K562 (cell line): Measurements from ENCODE around the gene ACKR2. TPM values are rescaled to one million over a fixed set of nuclear protein-coding genes. Genes with fewer than 3 reads are reported as not detected.

Experiments used
- ATAC-seq: fragments of 200-7000 bp; cut with Tn5 transposase; 3 replicates; pipeline ENCODE4 v1.9.1; 2020; ENCODE audit warnings: moderate library complexity
- BruUV-seq: library from RNA; stranded (reverse); fragments of 400-500 nt; replicated peaks from 2 replicates; lab custom pipeline; 2021; lab: Mats Ljungman, UMichigan
- CTCF ChIA-PET: fragments of 300-600 bp; formaldehyde crosslinking; extraction: SDS; loops from one replicate; lab custom pipeline; 2021; ENCODE audit warnings: low intra/inter-chr PET ratio; lab: Yijun Ruan, JAX
- POLR2A ChIA-PET: fragments of 300-600, 350-650 bp; sonication (Branson Sonifier 250); formaldehyde crosslinking; extraction: SDS; loops from one replicate; lab custom pipeline; 2021; ENCODE audit warnings: antibody characterized with exemption, inconsistent platforms; lab: Yijun Ruan, JAX
- DNase-seq, 4 experiments: peaks; one replicate each; pipeline versions ENCODE4 v3.0.0 to v3.0.0-alpha.2; 2011 to 2018; ENCODE audit warnings: low spot score in 3 of 4, mixed read lengths in 3 of 4; ENCODE audit errors: extremely low read depth in 1 of 4
- FAIRE-seq: peaks from 2 replicates; lab custom pipeline; 2011; peaks lifted over from hg19 to GRCh38; lab: Jason Lieb, UNC
- H2AFZ ChIP-seq: 2 replicates; pipeline ENCODE4 v1.6.0; 2011; ENCODE audit warnings: low read depth, low read length, control low read depth, inconsistent platforms
- H3K27ac ChIP-seq: fragments of 200-600 bp; 3 replicates; pipeline ENCODE4 v1.8.0; 2011; ENCODE audit warnings: low read depth, mild to moderate bottlenecking, control low read depth, inconsistent platforms, low read length, moderate library complexity, mixed read lengths; ENCODE audit errors: extremely low read depth
- H3K27me3 ChIP-seq, 2 experiments: fragments of 300-600 bp in 1 of 2; 2 replicates in 1 of 2; 3 replicates in 1 of 2; pipeline versions ENCODE4 v1.6.0 to v1.8.0; 2011; ENCODE audit warnings: inconsistent platforms in 2 of 2, low read length in 2 of 2, mild to moderate bottlenecking in 1 of 2, mixed read lengths in 1 of 2, moderate library complexity in 1 of 2; ENCODE audit not compliant: control insufficient read depth in 2 of 2, insufficient read depth in 2 of 2
- H3K36me3 ChIP-seq: fragments of 300-600 bp; 3 replicates; pipeline ENCODE4 v1.8.0; 2011; ENCODE audit warnings: mild to moderate bottlenecking, low read length, inconsistent platforms; ENCODE audit not compliant: control insufficient read depth, insufficient read depth
- H3K4me1 ChIP-seq, 2 experiments: fragments of 200-600 bp in 1 of 2; replicated peaks in 1 of 2; 2 replicates in 1 of 2; 3 replicates in 1 of 2; pipeline versions ENCODE4 v1.5.1 to v1.8.0; 2011; ENCODE audit warnings: inconsistent platforms in 2 of 2, low read length in 2 of 2, mild to moderate bottlenecking in 1 of 2, mixed read lengths in 1 of 2, moderate library complexity in 1 of 2; ENCODE audit not compliant: control insufficient read depth in 2 of 2, insufficient read depth in 2 of 2
- H3K4me2 ChIP-seq: 2 replicates; pipeline ENCODE4 v1.6.1; 2011; ENCODE audit warnings: low read length, control low read depth, inconsistent platforms, mixed read lengths; ENCODE audit not compliant: insufficient read depth
- H3K4me3 ChIP-seq: fragments of 200-600 bp; sonication (generic), shearing (Covaris generic); 2 replicates; pipeline ENCODE4 v1.5.1; 2016; ENCODE audit warnings: control low read depth, inconsistent platforms
- H3K79me2 ChIP-seq: fragments of 200-600 bp; 3 replicates; pipeline ENCODE4 v1.8.0; 2011; ENCODE audit warnings: low read length, inconsistent platforms; ENCODE audit not compliant: control insufficient read depth, insufficient read depth
- H3K9ac ChIP-seq, 2 experiments: 2 replicates each; pipeline versions ENCODE4 v1.6.0 to v1.6.1; 2011; ENCODE audit warnings: low read depth in 2 of 2, low read length in 2 of 2, control low read depth in 1 of 2, inconsistent platforms in 1 of 2, mild to moderate bottlenecking in 1 of 2, mixed read lengths in 1 of 2; ENCODE audit not compliant: insufficient read depth in 1 of 2
- H3K9me1 ChIP-seq: one replicate; pipeline ENCODE4 v1.6.0; 2011; ENCODE audit warnings: inconsistent platforms, mild to moderate bottlenecking, low read length, moderate library complexity; ENCODE audit not compliant: control insufficient read depth, insufficient read depth
- H3K9me3 ChIP-seq: replicated peaks from 2 replicates; pipeline ENCODE4 v1.5.1; 2011; ENCODE audit warnings: low read depth, low read length, inconsistent platforms; ENCODE audit not compliant: control insufficient read depth, insufficient read depth
- H4K20me1 ChIP-seq: replicated peaks from 2 replicates; pipeline ENCODE4 v1.6.1; 2011; ENCODE audit warnings: low read length, inconsistent platforms, mixed read lengths; ENCODE audit not compliant: control insufficient read depth, insufficient read depth
- ADNP ChIP-seq: fragments of 200-800 bp; sonication (Bioruptor generic); IDR thresholded peaks from 2 replicates; pipeline ENCODE4 v1.6.1; 2016; ENCODE audit warnings: missing genetic modification characterization, missing compliant biosample characterization
- DEAF1 ChIP-seq: fragments of 450-650 bp; formaldehyde crosslinking; IDR thresholded peaks from 2 replicates; pipeline ENCODE4 v1.4.0; 2020; ENCODE audit warnings: mild to moderate bottlenecking, moderate library complexity
- DMBX1 ChIP-seq: fragments of 250-450 bp; sonication (Bioruptor Pico); IDR thresholded peaks from 2 replicates; pipeline ENCODE4 v1.8.0; 2022; ENCODE audit warnings: inconsistent platforms, mild to moderate bottlenecking, moderate library complexity, borderline replicate concordance
- GABPB2 ChIP-seq: fragments of 250-450 bp; sonication (Bioruptor Pico); conservative IDR thresholded peaks from 2 replicates; pipeline ENCODE4 v1.5.1; 2021; ENCODE audit warnings: mild to moderate bottlenecking
- MAFF ChIP-seq: IDR thresholded peaks from 2 replicates; pipeline ENCODE4 v1.6.1; 2012; ENCODE audit warnings: low read length, improper control_type of control experiment
- RAD21 ChIP-seq, 2 experiments: fragments of 250-450 bp in 1 of 2; fragments of 450-650 bp in 1 of 2; sonication (Bioruptor Pico) in 1 of 2; formaldehyde crosslinking in 1 of 2; IDR thresholded peaks in 1 of 2; conservative IDR thresholded peaks in 1 of 2; 2 replicates each; pipeline versions ENCODE4 v1.4.0 to v1.8.0; 2020 to 2022; ENCODE audit warnings: mild to moderate bottlenecking in 2 of 2, moderate library complexity in 1 of 2
- RAD51 ChIP-seq: fragments of 450-650 bp; IDR thresholded peaks from 2 replicates; pipeline ENCODE4 v1.7.1; 2016; ENCODE audit warnings: low read depth, mild to moderate bottlenecking, borderline replicate concordance
- RBBP5 ChIP-seq: fragments of 200-600 bp; sonication (generic); IDR thresholded peaks from 2 replicates; pipeline ENCODE4 v1.6.1; 2012; ENCODE audit warnings: borderline replicate concordance, mild to moderate bottlenecking, low read length, control low read depth, inconsistent platforms; ENCODE audit not compliant: insufficient read depth, poor library complexity, severe bottlenecking
- WHSC1 ChIP-seq: IDR thresholded peaks from one replicate; pipeline ENCODE4 v1.6.1; 2012; ENCODE audit warnings: low read length, control low read depth, inconsistent platforms
- ZEB2 ChIP-seq: fragments of 450-650 bp; IDR thresholded peaks from 2 replicates; pipeline ENCODE4 v1.6.1; 2016
- ZNF398 ChIP-seq: fragments of 250-450 bp; sonication (Bioruptor Pico); IDR thresholded peaks from 2 replicates; pipeline ENCODE4 v1.8.0; 2021; ENCODE audit warnings: moderate library complexity, mild to moderate bottlenecking, inconsistent platforms
- WGBS: fragments of 100-300 bp; shearing (Covaris generic); methylation state at CpG from one replicate; pipeline ENCODE4 v1.1.6; 2016; ENCODE audit warnings: low coverage, mixed read lengths; ENCODE audit not compliant: insufficient coverage; ENCODE audit errors: missing lambda C conversion rate; 5-methylcytosine and 5-hydroxymethylcytosine counted together
- in situ Hi-C: fragments of 300-500 bp; cut with MboI; formaldehyde crosslinking; loops from 4 replicates; pipeline ENCODE4 v1.15.0; 2018; ENCODE audit warnings: inconsistent platforms, mixed read lengths
- intact Hi-C: fragments of 100-400 bp; cut with micrococcal nuclease; formaldehyde crosslinking; loops from 2 replicates; pipeline ENCODE4 v1.14.2; 2022
- polyA plus RNA-seq, 8 experiments: library from polyadenylated mRNA; depleted of rRNA in 4 of 8; stranded (reverse) in 5 of 8; unstranded in 3 of 8; fragments of >200 nt; fragmentation: Nextera tagmentation in 2 of 8; fragmentation: Illumina TruSeq in 1 of 8; extraction: Ambion mirVana in 2 of 8; extraction: Trizol in 1 of 8; gene quantifications; 2 replicates each; pipeline versions ENCODE4 v1.2.1 to v1.2.3, GENCODE V29; 2011 to 2014; ENCODE audit warnings: inconsistent platforms in 1 of 8, missing spikeins in 1 of 8
- total RNA-seq, 7 experiments: library from RNA; depleted of rRNA in 6 of 7; stranded (reverse); fragments of >200 nt in 6 of 7; fragmentation: Illumina TruSeq in 2 of 7; extraction: Trizol in 2 of 7; gene quantifications; 2 replicates each; pipeline versions ENCODE4 v1.2.1 to v1.2.3, GENCODE V29; 2011 to 2021; ENCODE audit warnings: low replicate concordance in 1 of 7
- TF ChIP-seq, protein P1 (sequence below): fragments of 250-450 bp; sonication (Bioruptor Pico); IDR thresholded peaks from 2 replicates; pipeline ENCODE4 v1.4.0; 2020

The ACKR2 gene
- total and polyA plus RNA-seq, 9 of the 15 experiments (the other 6 are each of a cell fraction or from before 2014, with no cell fraction given), result 0.03 to 0.69 (median 0.25) TPM; not detected in 1

DNA sequence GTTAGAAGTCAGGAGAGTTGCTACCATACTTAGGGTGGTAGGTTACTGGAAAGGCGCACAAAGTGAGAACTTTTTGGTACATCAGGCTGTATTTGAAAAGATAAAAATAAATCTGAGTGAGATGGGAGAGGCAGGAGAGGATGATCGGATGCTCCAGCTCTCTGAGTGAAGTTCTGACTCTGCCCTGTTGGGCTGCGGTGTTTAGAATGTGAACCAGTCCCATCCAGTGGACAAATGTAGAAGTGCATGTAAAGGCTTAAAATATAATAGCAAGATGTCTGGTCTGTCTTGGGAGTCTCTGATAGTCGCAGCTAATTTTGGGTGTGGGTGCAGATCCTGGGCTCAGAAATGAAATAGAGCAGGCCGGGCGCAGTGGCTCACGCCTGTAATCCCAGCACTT is 30.4 kb downstream of the ACKR2 start:
- no peaks in the 10 kb centered on the region for H3K36me3 ChIP-seq
- H3K9me3 ChIP-seq, result no peaks in the 10 kb centered on the region
- peak; percentile 69 to 86 (median 75) for DNase-seq
- no peaks in the 10 kb centered on the region for H4K20me1 ChIP-seq
- H3K27ac ChIP-seq, result no peak overlapping the region
- ChIA-PET POLR2A (interaction anchor here (0.7 to 1.7 kb wide), 9 partner anchors 9 to 258 kb away, joined by 3 to 5 read pairs (median 4); partner anchors contain the start of gene KLHL40), CTCF (interaction anchor here (0.7 to 1.3 kb wide), 3 partner anchors 58 to 95 kb away, joined by 3 to 16 read pairs (median 4); no protein-coding TSS in a partner anchor)
- H3K79me2 ChIP-seq, result no peaks in the 10 kb centered on the region
- ATAC-seq, result peak; percentile 92
- H3K9ac ChIP-seq, result peak overlapping the region; percentile 27 to 70; a peak in 1 of 4 replicates
- peaks cover 10 to 26% of the 10 kb centered on the region in 2 experiments for H3K4me1 ChIP-seq
- no TSS peak for BruUV-seq
- intact Hi-C loops, result loop anchor here (2.0 to 10.0 kb wide), 2 partner anchors 59 to 265 kb away; no protein-coding TSS in a partner anchor
- peaks cover 0 to under 1% of the 10 kb centered on the region in 2 experiments; a peak in 2 of 5 replicates for H3K27me3 ChIP-seq
- FAIRE-seq, result peak; percentile 84
- WGBS, result under 1% methylated on average over 7 of the region's 7 CpGs
- H3K9me1 ChIP-seq, result no peaks in the 10 kb centered on the region
- H3K4me3 ChIP-seq, result no peak overlapping the region
- in situ Hi-C loops, result no loop called here
- H2AFZ ChIP-seq, result peak overlapping the region; percentile 49
- peak overlapping the region; percentile 53; the same call in 1 of the 2 replicates for H3K4me2 ChIP-seq
- peak; percentile 77 to 83 for TF ChIP-seq RAD21 (CRISPR knock-in tag; conservative IDR thresholded peaks at IDR 0.05 in 1 of 2, IDR thresholded peaks at IDR 0.05 in 1 of 2)
- TF ChIP-seq WHSC1, result no peak
- TF ChIP-seq ADNP (tag), result no peak
- no peak for TF ChIP-seq DMBX1 (CRISPR knock-in tag)
- TF ChIP-seq, protein P1, sequence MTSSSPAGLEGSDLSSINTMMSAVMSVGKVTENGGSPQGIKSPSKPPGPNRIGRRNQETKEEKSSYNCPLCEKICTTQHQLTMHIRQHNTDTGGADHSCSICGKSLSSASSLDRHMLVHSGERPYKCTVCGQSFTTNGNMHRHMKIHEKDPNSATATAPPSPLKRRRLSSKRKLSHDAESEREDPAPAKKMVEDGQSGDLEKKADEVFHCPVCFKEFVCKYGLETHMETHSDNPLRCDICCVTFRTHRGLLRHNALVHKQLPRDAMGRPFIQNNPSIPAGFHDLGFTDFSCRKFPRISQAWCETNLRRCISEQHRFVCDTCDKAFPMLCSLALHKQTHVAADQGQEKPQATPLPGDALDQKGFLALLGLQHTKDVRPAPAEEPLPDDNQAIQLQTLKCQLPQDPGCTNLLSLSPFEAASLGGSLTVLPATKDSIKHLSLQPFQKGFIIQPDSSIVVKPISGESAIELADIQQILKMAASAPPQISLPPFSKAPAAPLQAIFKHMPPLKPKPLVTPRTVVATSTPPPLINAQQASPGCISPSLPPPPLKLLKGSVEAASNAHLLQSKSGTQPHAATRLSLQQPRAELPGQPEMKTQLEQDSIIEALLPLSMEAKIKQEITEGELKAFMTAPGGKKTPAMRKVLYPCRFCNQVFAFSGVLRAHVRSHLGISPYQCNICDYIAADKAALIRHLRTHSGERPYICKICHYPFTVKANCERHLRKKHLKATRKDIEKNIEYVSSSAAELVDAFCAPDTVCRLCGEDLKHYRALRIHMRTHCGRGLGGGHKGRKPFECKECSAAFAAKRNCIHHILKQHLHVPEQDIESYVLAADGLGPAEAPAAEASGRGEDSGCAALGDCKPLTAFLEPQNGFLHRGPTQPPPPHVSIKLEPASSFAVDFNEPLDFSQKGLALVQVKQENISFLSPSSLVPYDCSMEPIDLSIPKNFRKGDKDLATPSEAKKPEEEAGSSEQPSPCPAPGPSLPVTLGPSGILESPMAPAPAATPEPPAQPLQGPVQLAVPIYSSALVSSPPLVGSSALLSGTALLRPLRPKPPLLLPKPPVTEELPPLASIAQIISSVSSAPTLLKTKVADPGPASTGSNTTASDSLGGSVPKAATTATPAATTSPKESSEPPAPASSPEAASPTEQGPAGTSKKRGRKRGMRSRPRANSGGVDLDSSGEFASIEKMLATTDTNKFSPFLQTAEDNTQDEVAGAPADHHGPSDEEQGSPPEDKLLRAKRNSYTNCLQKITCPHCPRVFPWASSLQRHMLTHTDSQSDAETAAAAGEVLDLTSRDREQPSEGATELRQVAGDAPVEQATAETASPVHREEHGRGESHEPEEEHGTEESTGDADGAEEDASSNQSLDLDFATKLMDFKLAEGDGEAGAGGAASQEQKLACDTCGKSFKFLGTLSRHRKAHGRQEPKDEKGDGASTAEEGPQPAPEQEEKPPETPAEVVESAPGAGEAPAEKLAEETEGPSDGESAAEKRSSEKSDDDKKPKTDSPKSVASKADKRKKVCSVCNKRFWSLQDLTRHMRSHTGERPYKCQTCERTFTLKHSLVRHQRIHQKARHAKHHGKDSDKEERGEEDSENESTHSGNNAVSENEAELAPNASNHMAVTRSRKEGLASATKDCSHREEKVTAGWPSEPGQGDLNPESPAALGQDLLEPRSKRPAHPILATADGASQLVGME (CRISPR knock-in tag), result peak; percentile 70; the same call in 1 of the 2 replicates
- no peak for TF ChIP-seq RAD51
- TF ChIP-seq RBBP5, result no peak
- peak; percentile 81 for TF ChIP-seq DEAF1 (CRISPR knock-in tag)
- TF ChIP-seq ZNF398 (CRISPR knock-in tag), result no peak
- no peak for TF ChIP-seq ZEB2
- TF ChIP-seq MAFF, result no peak
- no peak for TF ChIP-seq GABPB2 (CRISPR knock-in tag)
